GM10248 (cell line): ENCODE measurements around the gene RTP5.

Source experiments
- CTCF ChIA-PET: fragments of 300-600 bp; sonication (Branson Sonifier 250); formaldehyde crosslinking; extraction: SDS; loops from one replicate; lab custom pipeline; 2021; ENCODE audit warnings: antibody characterized with exemption; lab: Yijun Ruan, JAX
- POLR2A ChIA-PET: fragments of 350-650 bp; sonication (Branson Sonifier 250); formaldehyde crosslinking; extraction: SDS; loops from one replicate; lab custom pipeline; 2020; ENCODE audit warnings: antibody characterized with exemption; lab: Yijun Ruan, JAX
- DNase-seq: peaks from one replicate; pipeline ENCODE4 v3.0.0; 2012; ENCODE audit errors: extremely low spot score
- TF ChIP-seq, protein P1 (sequence below): IDR thresholded peaks from 2 replicates; pipeline ENCODE4 v1.5.1; 2012; ENCODE audit warnings: mild to moderate bottlenecking, low read depth; ENCODE audit errors: extremely low read depth, missing control alignments, control extremely low read depth

Gene RTP5

DNA sequence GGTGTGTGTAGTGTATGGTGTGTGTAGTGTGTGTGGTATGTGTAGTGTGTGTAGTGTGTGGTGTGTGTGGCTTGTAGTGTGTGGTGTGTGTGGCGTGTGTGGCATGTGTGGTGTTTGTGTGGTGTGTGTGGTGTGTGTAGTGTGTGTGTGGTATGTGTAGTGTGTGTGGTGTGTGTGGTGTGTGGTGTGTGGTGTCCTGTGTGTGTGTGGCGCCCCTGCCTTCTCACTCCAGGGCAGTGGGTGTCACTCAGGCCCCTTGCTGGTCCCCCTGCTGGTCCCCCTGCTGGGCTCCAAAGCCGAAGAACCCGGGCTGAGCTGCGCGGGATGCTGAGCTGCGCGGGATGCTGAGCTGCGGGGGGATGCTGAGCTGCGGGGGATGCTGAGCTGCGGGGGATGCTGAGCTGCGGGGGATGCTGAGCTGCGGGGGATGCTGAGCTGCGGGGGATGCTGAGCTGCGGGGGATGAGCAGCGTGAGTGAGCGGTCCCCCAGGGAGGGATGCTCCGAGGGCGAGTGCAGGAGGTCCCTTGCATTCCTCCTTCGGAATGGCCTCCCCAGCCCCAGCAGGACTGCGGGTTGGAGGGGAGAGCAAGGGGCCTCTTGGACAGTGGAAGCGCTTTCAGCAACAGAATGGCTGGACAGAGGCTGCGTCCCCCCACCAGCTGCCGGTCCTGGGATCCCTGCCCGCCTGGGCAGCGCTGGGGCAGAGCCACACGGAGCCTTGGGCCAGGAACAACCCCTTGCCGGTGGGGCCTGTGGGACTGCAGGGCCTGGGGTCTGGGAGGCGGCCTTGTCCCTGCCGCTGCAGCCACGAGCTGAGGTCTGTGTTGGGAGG, 3.4 kb upstream of the RTP5 start:
- POLR2A ChIA-PET = interaction anchor here (1.0 to 1.1 kb wide), 2 partner anchors 53 to 164 kb away, joined by 3 to 4 read pairs; partner anchors contain the start of gene ING5
- CTCF ChIA-PET = interaction anchor here (1.3 to 3.9 kb wide), 2 partner anchors 9 to 12 kb away, joined by 5 to 41 read pairs; no protein-coding TSS in a partner anchor
- TF ChIP-seq, protein P1, sequence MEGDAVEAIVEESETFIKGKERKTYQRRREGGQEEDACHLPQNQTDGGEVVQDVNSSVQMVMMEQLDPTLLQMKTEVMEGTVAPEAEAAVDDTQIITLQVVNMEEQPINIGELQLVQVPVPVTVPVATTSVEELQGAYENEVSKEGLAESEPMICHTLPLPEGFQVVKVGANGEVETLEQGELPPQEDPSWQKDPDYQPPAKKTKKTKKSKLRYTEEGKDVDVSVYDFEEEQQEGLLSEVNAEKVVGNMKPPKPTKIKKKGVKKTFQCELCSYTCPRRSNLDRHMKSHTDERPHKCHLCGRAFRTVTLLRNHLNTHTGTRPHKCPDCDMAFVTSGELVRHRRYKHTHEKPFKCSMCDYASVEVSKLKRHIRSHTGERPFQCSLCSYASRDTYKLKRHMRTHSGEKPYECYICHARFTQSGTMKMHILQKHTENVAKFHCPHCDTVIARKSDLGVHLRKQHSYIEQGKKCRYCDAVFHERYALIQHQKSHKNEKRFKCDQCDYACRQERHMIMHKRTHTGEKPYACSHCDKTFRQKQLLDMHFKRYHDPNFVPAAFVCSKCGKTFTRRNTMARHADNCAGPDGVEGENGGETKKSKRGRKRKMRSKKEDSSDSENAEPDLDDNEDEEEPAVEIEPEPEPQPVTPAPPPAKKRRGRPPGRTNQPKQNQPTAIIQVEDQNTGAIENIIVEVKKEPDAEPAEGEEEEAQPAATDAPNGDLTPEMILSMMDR = no peak
- no peak for DNase-seq

- CTCF ChIA-PET = interaction anchor here (0.7 to 3.9 kb wide), 6 partner anchors 8 to 63 kb away, joined by 3 to 41 read pairs (median 4); no protein-coding TSS in a partner anchor
Measured at GRCh38 chr2:241866790-241867645, 2.5 kb upstream of the RTP5 start.

GRCh38 chr2:241867776-241868420, 1.6 kb upstream of the RTP5 start:
- POLR2A ChIA-PET = interaction anchor here (0.6 to 1.1 kb wide), 3 partner anchors 13 to 166 kb away, joined by 3 to 4 read pairs (median 4); partner anchors contain the start of gene ING5
- TF ChIP-seq, protein P1 = no peak
- CTCF ChIA-PET = interaction anchor here (0.7 to 3.9 kb wide), 9 partner anchors 8 to 166 kb away, joined by 3 to 41 read pairs (median 3); partner anchors contain the start of gene ING5
- no peak for DNase-seq

More at GRCh38 chr2:241866790-241867645, 2.5 kb upstream of the RTP5 start:
- DNase-seq = no peak
- POLR2A ChIA-PET = interaction anchor here (0.6 to 1.1 kb wide), 3 partner anchors 53 to 165 kb away, joined by 3 to 4 read pairs (median 4); partner anchors contain the start of gene ING5
- TF ChIP-seq, protein P1 = no peak

DNA sequence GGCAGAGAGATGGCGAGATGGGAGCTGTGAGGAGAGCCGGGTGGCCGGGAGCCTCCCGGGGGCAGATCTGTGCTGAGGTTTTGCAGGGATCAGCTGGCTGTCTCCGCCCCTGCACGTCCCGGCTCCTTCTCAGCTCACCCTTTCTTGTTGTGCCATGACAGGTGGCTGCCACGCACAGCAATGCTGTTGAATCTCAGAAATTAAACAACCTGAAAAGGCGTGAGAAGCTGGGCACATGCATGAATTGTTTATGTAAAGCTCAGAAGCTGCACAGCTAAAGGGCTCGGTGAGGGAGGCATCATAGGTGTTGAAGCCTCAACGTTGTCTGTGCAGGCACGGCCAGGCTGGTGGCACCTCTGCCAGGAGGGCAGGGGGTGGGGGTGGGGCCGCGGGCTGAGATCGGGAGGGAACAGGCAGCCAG, 858 bp upstream of the RTP5 start:
- ChIA-PET POLR2A (no interaction called here), CTCF (interaction anchor here (0.9 to 3.9 kb wide), 7 partner anchors 9 to 167 kb away, joined by 3 to 41 read pairs (median 3); partner anchors contain the start of gene ING5)
- TF ChIP-seq, protein P1 = no peak
- DNase-seq = no peak

- POLR2A ChIA-PET = no interaction called here
- DNase-seq = no peak
- CTCF ChIA-PET = interaction anchor here (0.7 kb wide), 1 partner anchor 136 kb away, joined by 3 read pairs; no protein-coding TSS in a partner anchor
- TF ChIP-seq, protein P1 = no peak
Measured at GRCh38 chr2:241870081-241870541, 582 bp downstream of the RTP5 start.
